BJ (cell line): ENCODE results near the gene TNRC6C. TPM values are rescaled to one million over a fixed set of nuclear protein-coding genes. Genes with fewer than 3 reads are reported as not detected.

Experiments
- CTCF ChIA-PET: fragments of 350-600 bp; formaldehyde crosslinking; extraction: SDS; loops from one replicate; lab custom pipeline; 2021; ENCODE audit warnings: antibody characterized with exemption, inconsistent platforms; lab: Yijun Ruan, JAX
- POLR2A ChIA-PET: fragments of 300-600 bp; sonication (Branson Sonifier 250); formaldehyde crosslinking; extraction: SDS; loops from one replicate; lab custom pipeline; 2021; ENCODE audit warnings: antibody characterized with exemption; lab: Charles Lee
- DNase-seq: peaks from one replicate; pipeline ENCODE4 v3.0.0-alpha.2; 2011; ENCODE audit warnings: low read depth
- H3K27me3 ChIP-seq: 2 replicates; pipeline ENCODE4 v1.6.0; 2011; ENCODE audit warnings: low read length; ENCODE audit not compliant: control insufficient read depth, insufficient read depth
- H3K36me3 ChIP-seq: 2 replicates; pipeline ENCODE4 v1.5.1; 2011; ENCODE audit warnings: low read length; ENCODE audit not compliant: control insufficient read depth, insufficient read depth
- H3K4me3 ChIP-seq: 2 replicates; pipeline ENCODE4 v1.5.1; 2011; ENCODE audit warnings: low read depth, mild to moderate bottlenecking, control low read depth, low read length
- CTCF ChIP-seq: IDR thresholded peaks from 2 replicates; pipeline ENCODE4 v1.5.1; 2011; ENCODE audit warnings: low read depth, mild to moderate bottlenecking, control low read depth, inconsistent platforms, low read length, moderate library complexity; ENCODE audit not compliant: insufficient read depth
- polyA plus RNA-seq: library from polyadenylated mRNA; depleted of rRNA; stranded (reverse); fragments of >200 nt; gene quantifications from 2 replicates; pipeline ENCODE4 v1.2.3, GENCODE V29; 2011

Gene TNRC6C
- polyA plus RNA-seq, 1 experiment: 0.91 TPM

- H3K4me3 ChIP-seq: no peak overlapping the region
- POLR2A ChIA-PET: no interaction called here
These were observed 42.9 kb upstream of the TNRC6C start for GRCh38 chr17:77915594-77916021.

GRCh38 chr17:77916264-77916663 is 42.2 kb upstream of the TNRC6C start:
- H3K27me3 ChIP-seq: peaks cover 10% of the 10 kb centered on the region; the same call in 1 of the 2 replicates
- DNase-seq: no peak
- H3K36me3 ChIP-seq: no peaks in the 10 kb centered on the region
- TF ChIP-seq CTCF: no peak
- H3K4me3 ChIP-seq: no peak overlapping the region
- CTCF ChIA-PET: no interaction called here
- POLR2A ChIA-PET: no interaction called here

More at GRCh38 chr17:77915594-77916021, 42.9 kb upstream of the TNRC6C start:
- Histone ChIP-seq H3K27me3 (peaks cover 10% of the 10 kb centered on the region; the same call in 1 of the 2 replicates), H3K36me3 (no peaks in the 10 kb centered on the region)
- DNase-seq: no peak
- CTCF ChIA-PET: no interaction called here
- TF ChIP-seq CTCF: no peak

- TF ChIP-seq CTCF: no peak
- CTCF ChIA-PET: no interaction called here
- Histone ChIP-seq H3K36me3 (no peaks in the 10 kb centered on the region), H3K4me3 (no peak overlapping the region), H3K27me3 (peaks cover 10% of the 10 kb centered on the region; the same call in 1 of the 2 replicates)
- DNase-seq: no peak
- POLR2A ChIA-PET: no interaction called here
These were observed 41.6 kb upstream of the TNRC6C start for GRCh38 chr17:77916703-77917481.

- no peak for TF ChIP-seq CTCF
These were observed 39.2 kb upstream of the TNRC6C start for GRCh38 chr17:77919276-77919675.

GRCh38 chr17:77923135-77923534 is 35.4 kb upstream of the TNRC6C start:
- Histone ChIP-seq H3K27me3 (peaks cover 7% of the 10 kb centered on the region), H3K36me3 (no peaks in the 10 kb centered on the region), H3K4me3 (no peak overlapping the region)
- no peak for TF ChIP-seq CTCF
- ChIA-PET POLR2A (no interaction called here), CTCF (interaction anchor here (0.7 kb wide), 2 partner anchors 30 to 97 kb away, joined by 3 to 4 read pairs; no protein-coding TSS in a partner anchor)
- no peak for DNase-seq

More at GRCh38 chr17:77919276-77919675, 39.2 kb upstream of the TNRC6C start:
- no peaks in the 10 kb centered on the region for H3K36me3 ChIP-seq
- no peak overlapping the region for H3K4me3 ChIP-seq
- peaks cover 15% of the 10 kb centered on the region; the same call in 1 of the 2 replicates for H3K27me3 ChIP-seq
- ChIA-PET POLR2A (no interaction called here), CTCF (no interaction called here)
- no peak for DNase-seq
